SK-N-SH (cell line): ENCODE measurements around the gene IQSEC3. TPM values are rescaled to one million over a fixed set of nuclear protein-coding genes. Genes with fewer than 3 reads are reported as not detected.

ENCODE experiments used
- CTCF ChIA-PET: fragments of 300-600, 350-600 bp; formaldehyde crosslinking; extraction: SDS; loops from one replicate; lab custom pipeline; 2021; lab: Yijun Ruan, JAX
- POLR2A ChIA-PET: fragments of 350-600 bp; sonication (Branson Sonifier 250); formaldehyde crosslinking; extraction: SDS; loops from one replicate; lab custom pipeline; 2020; ENCODE audit warnings: antibody characterized with exemption, inconsistent platforms; lab: Yijun Ruan, JAX
- DNase-seq: peaks from one replicate; pipeline ENCODE4 v3.0.0; 2012
- H2AFZ ChIP-seq: fragments of 200-600 bp; sonication (generic); 2 replicates; pipeline ENCODE4 v1.8.1; 2016; ENCODE audit warnings: antibody characterized with exemption, mild to moderate bottlenecking, low read depth
- H3F3A ChIP-seq: fragments of 200-600 bp; sonication (generic); replicated peaks from 2 replicates; pipeline ENCODE3; 2016; ENCODE audit warnings: antibody characterized with exemption, mild to moderate bottlenecking; ENCODE audit not compliant: insufficient read depth
- H3K27ac ChIP-seq, 2 experiments: fragments of 200-500 bp in 1 of 2; fragments of 200-600 bp in 1 of 2; sonication (Bioruptor generic) in 1 of 2; sonication (generic), shearing (Covaris generic) in 1 of 2; 2 replicates each; pipeline versions ENCODE4 v1.5.1 to v1.6.1; 2014 to 2016; ENCODE audit warnings: low read depth in 2 of 2, inconsistent platforms in 1 of 2, low read length in 1 of 2, mild to moderate bottlenecking in 1 of 2, mixed read lengths in 1 of 2
- H3K27me3 ChIP-seq: fragments of 200-600 bp; sonication (generic), shearing (Covaris generic); 2 replicates; pipeline ENCODE4 v1.6.1; 2016; ENCODE audit warnings: mixed run types; ENCODE audit not compliant: insufficient read depth
- H3K36me3 ChIP-seq, 2 experiments: fragments of 200-500 bp in 1 of 2; fragments of 200-600 bp in 1 of 2; sonication (Bioruptor generic) in 1 of 2; sonication (generic) in 1 of 2; replicated peaks in 1 of 2; 2 replicates each; pipeline versions ENCODE3 to v1.5.1; 2014 to 2016; ENCODE audit warnings: low read length in 1 of 2, mild to moderate bottlenecking in 1 of 2; ENCODE audit not compliant: insufficient read depth in 2 of 2, control insufficient read depth in 1 of 2
- H3K4me1 ChIP-seq, 2 experiments: fragments of 200-500 bp in 1 of 2; fragments of 200-600 bp in 1 of 2; sonication (Bioruptor generic) in 1 of 2; sonication (generic), shearing (Covaris generic) in 1 of 2; 2 replicates each; pipeline versions ENCODE4 v1.5.1 to v1.6.1; 2014 to 2016; ENCODE audit warnings: low read depth in 1 of 2, low read length in 1 of 2, mixed run types in 1 of 2; ENCODE audit not compliant: insufficient read depth in 2 of 2, control insufficient read depth in 1 of 2
- H3K4me2 ChIP-seq: fragments of 200-600 bp; sonication (generic), shearing (Covaris generic); 2 replicates; pipeline ENCODE4 v1.6.1; 2017; ENCODE audit warnings: mixed run types
- H3K4me3 ChIP-seq, 2 experiments: fragments of 200-500 bp in 1 of 2; fragments of 200-600 bp in 1 of 2; sonication (Bioruptor generic) in 1 of 2; sonication (generic), shearing (Covaris generic) in 1 of 2; 2 replicates each; pipeline versions ENCODE4 v1.5.1 to v1.8.1; 2014 to 2016; ENCODE audit warnings: low read depth in 2 of 2, inconsistent platforms in 1 of 2, low read length in 1 of 2, mild to moderate bottlenecking in 1 of 2, mixed read lengths in 1 of 2, moderate library complexity in 1 of 2
- H3K79me2 ChIP-seq: fragments of 200-600 bp; sonication (generic); 2 replicates; pipeline ENCODE4 v1.8.1; 2017; ENCODE audit warnings: mild to moderate bottlenecking; ENCODE audit not compliant: insufficient read depth
- H3K9ac ChIP-seq: fragments of 200-600 bp; sonication (generic); 2 replicates; pipeline ENCODE4 v1.6.1; 2017; ENCODE audit warnings: mixed run types
- H3K9me2 ChIP-seq: fragments of 200-600 bp; sonication (generic); 2 replicates; pipeline ENCODE4 v1.6.1; 2017; ENCODE audit warnings: mixed run types
- H3K9me3 ChIP-seq: fragments of 200-600 bp; sonication (generic); 2 replicates; pipeline ENCODE4 v1.6.1; 2017; ENCODE audit warnings: mixed run types, mild to moderate bottlenecking, moderate library complexity
- H4K20me1 ChIP-seq: fragments of 200-600 bp; sonication (generic); 2 replicates; pipeline ENCODE4 v1.6.1; 2017; ENCODE audit warnings: mild to moderate bottlenecking, mixed run types; ENCODE audit not compliant: insufficient read depth
- CHD2 ChIP-seq: fragments of 150-350 bp; IDR thresholded peaks from 2 replicates; pipeline ENCODE4 v1.6.1; 2018; ENCODE audit warnings: low read length; ENCODE audit not compliant: partially characterized antibody
- FOSL2 ChIP-seq: IDR thresholded peaks from 2 replicates; pipeline ENCODE4 v1.4.0; 2012; ENCODE audit warnings: low read depth, mild to moderate bottlenecking, moderate library complexity, borderline replicate concordance
- GATA2 ChIP-seq: sonication (generic); formaldehyde crosslinking; IDR thresholded peaks from 2 replicates; pipeline ENCODE4 v1.5.0; 2020; ENCODE audit warnings: mild to moderate bottlenecking, missing genetic modification reagents
- IRF3 ChIP-seq: fragments of 150-350 bp; IDR thresholded peaks from 2 replicates; pipeline ENCODE4 v1.6.1; 2016; ENCODE audit warnings: mild to moderate bottlenecking, low read depth, low read length
- MEF2A ChIP-seq: IDR thresholded peaks from 2 replicates; pipeline ENCODE4 v1.4.0; 2012; ENCODE audit warnings: low read depth, borderline replicate concordance
- MXI1 ChIP-seq: IDR thresholded peaks from 2 replicates; pipeline ENCODE4 v1.6.1; 2012; ENCODE audit warnings: mild to moderate bottlenecking, low read depth, low read length, improper control_type of control experiment
- NRF1 ChIP-seq: IDR thresholded peaks from 2 replicates; pipeline ENCODE4 v1.6.1; 2012; ENCODE audit warnings: low read depth, mild to moderate bottlenecking, low read length
- PBX3 ChIP-seq: IDR thresholded peaks from 2 replicates; pipeline ENCODE4; 2012
- POLR2AphosphoS5 ChIP-seq: IDR thresholded peaks from 2 replicates; pipeline ENCODE4 v1.6.1; 2012; ENCODE audit warnings: low read depth, low read length
- RAD21 ChIP-seq: IDR thresholded peaks from 2 replicates; pipeline ENCODE4 v1.6.1; 2012; ENCODE audit warnings: mild to moderate bottlenecking, low read length
- RCOR1 ChIP-seq: fragments of 150-350 bp; IDR thresholded peaks from 2 replicates; pipeline ENCODE4 v1.6.1; 2017; ENCODE audit warnings: antibody characterized with exemption, low read length
- REST ChIP-seq: IDR thresholded peaks from 2 replicates; pipeline ENCODE4 v1.6.1; 2012; ENCODE audit warnings: mild to moderate bottlenecking, low read depth, low read length, moderate library complexity
- RFX5 ChIP-seq: IDR thresholded peaks from 2 replicates; pipeline ENCODE4 v1.6.1; 2012; ENCODE audit warnings: mild to moderate bottlenecking, improper control_type of control experiment, low read length
- RXRA ChIP-seq: IDR thresholded peaks from 2 replicates; pipeline ENCODE4 v1.4.0; 2012; ENCODE audit warnings: low read depth, mild to moderate bottlenecking, borderline replicate concordance
- SMC3 ChIP-seq: IDR thresholded peaks from 2 replicates; pipeline ENCODE4 v1.6.1; 2012; ENCODE audit warnings: low read depth, low read length, improper control_type of control experiment
- TCF12 ChIP-seq: IDR thresholded peaks from 2 replicates; pipeline ENCODE4 v1.4.0; 2012
- TEAD4 ChIP-seq: IDR thresholded peaks from 2 replicates; pipeline ENCODE4 v1.4.0; 2012; ENCODE audit warnings: mild to moderate bottlenecking, borderline replicate concordance; ENCODE audit not compliant: insufficient read depth
- ZBTB33 ChIP-seq: IDR thresholded peaks from 2 replicates; pipeline ENCODE4 v1.4.0; 2012; ENCODE audit warnings: low read depth, borderline replicate concordance
- WGBS: methylation state at CpG from one replicate; pipeline ENCODE4 v1.1.6; 2017; ENCODE audit warnings: low lambda C conversion rate; 5-methylcytosine and 5-hydroxymethylcytosine counted together
- polyA plus RNA-seq, 3 experiments: library from polyadenylated mRNA; depleted of rRNA; stranded (reverse); fragments of >200 nt; gene quantifications; 2 replicates each; pipeline ENCODE4 v1.2.3, GENCODE V29; 2012

IQSEC3 gene
- polyA plus RNA-seq, 1 of the 3 experiments (the other 2 are of a cell fraction) = 0.02 TPM

- H3K9me2 ChIP-seq = no peaks in the 10 kb centered on the region
- H3K4me1 ChIP-seq = peaks cover 0 to 3% of the 10 kb centered on the region in 2 experiments; a peak in 1 of 4 replicates
- H3K9ac ChIP-seq = no peak overlapping the region
- H3K27ac ChIP-seq = no peak overlapping the region
- H3F3A ChIP-seq = no peaks in the 10 kb centered on the region
- no peak overlapping the region for H3K4me2 ChIP-seq
- no peak overlapping the region for H2AFZ ChIP-seq
- TF ChIP-seq FOSL2 (no peak), ZBTB33 (no peak), GATA2 (CRISPR knock-in tag) (no peak), SMC3 (no peak), PBX3 (no peak), REST (no peak), MXI1 (no peak), NRF1 (no peak), TEAD4 (no peak), CHD2 (no peak), RAD21 (no peak), RXRA (no peak), POLR2AphosphoS5 (no peak), MEF2A (no peak), RFX5 (no peak), TCF12 (no peak), IRF3 (no peak), RCOR1 (no peak)
- H3K27me3 ChIP-seq = no peaks in the 10 kb centered on the region
- ChIA-PET POLR2A (no interaction called here), CTCF (no interaction called here)
- H3K79me2 ChIP-seq = no peaks in the 10 kb centered on the region
- H3K4me3 ChIP-seq = no peak overlapping the region
- H3K36me3 ChIP-seq = peaks cover 4 to 19% of the 10 kb centered on the region in 2 experiments
- no peaks in the 10 kb centered on the region for H3K9me3 ChIP-seq
- DNase-seq = peak; percentile 34
- 76% methylated on average over 4 of the region's 4 CpGs for WGBS
- peaks cover 8% of the 10 kb centered on the region; the same call in 1 of the 2 replicates for H4K20me1 ChIP-seq
Observed at GRCh38 chr12:22190-22529, 44.4 kb upstream of the IQSEC3 start.
